EH (cell line): ENCODE data around the gene TFDP2.

Experiments
- DNase-seq: peaks from one replicate; pipeline ENCODE4 v3.0.0-alpha.2; 2015; ENCODE audit warnings: low read depth

Gene TFDP2

DNA sequence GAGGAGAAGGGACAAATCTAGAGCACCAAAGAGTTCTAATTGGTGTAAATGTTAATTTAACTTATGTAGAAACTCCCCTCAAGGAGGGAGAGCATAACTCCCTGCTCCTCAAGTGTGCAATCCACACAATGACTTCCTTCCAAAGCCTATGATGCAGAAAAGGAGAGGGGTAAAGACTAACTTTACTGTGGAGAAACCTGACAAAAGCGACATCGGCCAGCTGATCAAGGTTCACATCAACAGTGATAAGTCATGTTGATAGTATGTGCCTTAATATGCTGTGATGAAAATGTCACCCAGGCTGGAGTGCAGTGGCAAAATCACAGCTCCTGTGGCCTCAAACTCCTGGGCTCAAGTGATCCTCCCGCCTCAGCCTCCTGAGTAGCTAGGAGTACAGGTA lies 76.5 kb downstream of the TFDP2 start:
- DNase-seq = no peak

DNA sequence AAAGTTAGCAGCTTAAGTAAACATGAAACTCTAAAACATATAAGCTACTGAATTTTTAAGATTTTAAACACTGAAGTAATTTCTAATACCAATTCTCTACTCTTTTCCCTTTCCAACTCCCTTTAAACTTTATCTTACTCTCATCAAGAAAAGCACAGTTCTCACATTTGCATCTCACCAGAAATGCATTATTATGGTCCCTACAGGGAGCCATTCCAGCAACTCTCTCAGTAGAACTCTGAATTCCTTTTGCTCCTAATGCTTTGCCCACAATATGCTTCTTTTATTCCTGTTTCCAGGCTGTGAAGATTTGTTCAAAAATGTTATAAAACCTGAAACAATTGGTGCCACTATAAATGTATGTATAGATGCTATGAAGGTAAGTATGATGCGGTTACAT lies 83.4 kb downstream of the TFDP2 start:
- no peak for DNase-seq

DNA sequence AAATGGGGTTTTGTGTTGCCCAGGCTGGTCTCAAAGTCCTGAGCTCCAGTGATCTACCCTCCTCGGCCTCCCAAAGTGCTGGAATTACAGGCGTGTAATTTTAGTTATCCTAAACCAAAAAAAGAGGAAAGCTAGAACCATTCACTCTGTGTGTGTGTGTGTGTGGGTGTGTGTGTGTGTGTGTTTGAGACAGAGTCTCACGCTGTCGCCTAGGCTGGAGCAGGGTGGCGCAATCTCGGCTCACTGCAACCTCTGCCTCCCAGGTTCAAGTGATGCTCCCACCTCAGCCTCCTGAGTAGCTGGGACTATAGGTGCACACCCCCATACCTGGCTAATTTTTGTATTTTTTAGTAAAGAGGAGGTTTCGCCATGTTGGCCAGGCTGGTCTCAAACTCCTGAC lies 84.0 kb downstream of the TFDP2 start:
- no peak for DNase-seq

DNA sequence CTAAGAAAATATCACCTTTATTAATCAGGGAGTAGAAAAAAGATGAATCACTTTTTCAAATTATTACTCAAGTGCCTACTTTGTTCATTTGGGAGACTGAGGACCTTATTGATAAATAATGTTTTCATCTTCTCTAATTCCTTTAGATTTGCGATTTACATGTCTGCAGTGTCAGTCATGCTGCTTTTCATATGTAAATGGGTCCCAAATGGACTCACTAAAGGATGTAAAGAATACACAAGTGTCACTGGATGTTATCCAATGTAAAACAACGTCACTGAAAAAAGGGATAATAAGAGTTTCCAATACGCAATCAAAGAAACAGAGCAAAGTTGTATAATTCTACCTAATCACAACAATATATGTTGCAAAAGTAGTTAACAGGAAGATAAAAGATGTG lies 84.9 kb downstream of the TFDP2 start:
- no peak for DNase-seq

DNA sequence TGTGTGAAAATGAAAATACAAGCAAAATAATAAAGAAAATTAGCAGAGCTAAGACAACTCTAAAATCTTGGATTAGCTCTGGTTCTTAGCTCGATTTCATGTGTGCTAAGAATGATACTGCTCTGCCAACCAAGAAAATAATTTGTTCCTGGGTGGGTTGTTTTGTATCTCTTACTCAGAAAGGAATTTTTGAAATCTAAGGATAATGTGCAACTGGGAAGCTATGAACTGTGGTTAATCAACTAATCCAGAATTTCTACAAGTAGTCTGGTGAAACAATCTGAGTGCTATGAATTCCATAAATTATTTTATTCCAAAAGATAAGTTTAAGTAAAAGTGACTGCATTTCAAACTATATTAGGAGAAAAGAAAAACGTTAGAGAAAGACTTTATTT lies 92.0 kb downstream of the TFDP2 start:
- DNase-seq = peak; percentile 7

DNA sequence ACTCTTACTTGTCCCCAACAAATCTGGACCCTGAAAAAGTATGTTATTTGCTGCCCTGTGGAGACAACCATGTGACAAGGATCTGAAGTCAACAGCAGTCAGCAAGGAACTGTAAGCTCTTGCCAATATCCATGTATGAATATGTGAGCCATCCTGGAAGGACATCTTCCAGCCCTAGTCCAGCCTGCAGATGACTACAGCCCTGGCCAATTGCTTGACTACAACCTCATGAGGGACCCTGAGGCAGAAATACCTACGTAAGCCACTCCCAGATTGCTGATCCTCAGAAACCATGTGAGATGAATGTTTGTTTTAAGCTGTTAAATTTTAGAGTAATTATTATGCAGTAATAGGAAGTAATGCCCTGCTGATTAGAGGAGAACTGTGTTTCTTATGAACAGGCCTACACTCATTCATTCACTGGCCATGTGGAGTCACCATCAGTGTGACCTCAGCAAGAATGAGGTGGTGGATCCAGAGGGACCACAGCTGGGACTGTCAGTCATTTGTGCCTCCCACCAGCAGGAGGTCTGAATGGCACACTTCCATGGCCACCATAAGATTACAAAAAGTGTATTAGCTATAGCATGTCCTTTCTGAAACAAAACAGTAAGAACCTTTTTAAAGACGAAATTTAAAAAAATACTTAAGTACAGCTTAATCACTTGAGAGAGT lies 92.6 kb downstream of the TFDP2 start:
- peak; percentile 4 for DNase-seq

DNA sequence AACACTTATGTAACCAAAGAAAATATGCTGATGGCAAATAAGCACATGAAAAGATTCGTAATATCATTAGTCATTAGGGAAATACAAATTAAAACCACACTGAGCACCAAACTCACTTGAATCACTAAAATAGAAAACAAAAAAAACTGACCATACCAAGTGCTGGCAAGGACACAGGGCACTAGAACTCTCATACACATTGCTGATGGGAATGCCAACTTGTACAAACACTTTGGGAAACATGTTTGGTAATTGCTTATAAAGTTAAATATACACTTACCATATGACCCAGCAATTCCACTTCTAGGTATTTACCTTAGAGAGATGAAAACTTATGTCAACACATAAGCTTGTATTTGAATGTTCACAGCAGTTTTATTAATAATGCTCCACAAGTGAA lies 95.5 kb downstream of the TFDP2 start:
- no peak for DNase-seq

DNA sequence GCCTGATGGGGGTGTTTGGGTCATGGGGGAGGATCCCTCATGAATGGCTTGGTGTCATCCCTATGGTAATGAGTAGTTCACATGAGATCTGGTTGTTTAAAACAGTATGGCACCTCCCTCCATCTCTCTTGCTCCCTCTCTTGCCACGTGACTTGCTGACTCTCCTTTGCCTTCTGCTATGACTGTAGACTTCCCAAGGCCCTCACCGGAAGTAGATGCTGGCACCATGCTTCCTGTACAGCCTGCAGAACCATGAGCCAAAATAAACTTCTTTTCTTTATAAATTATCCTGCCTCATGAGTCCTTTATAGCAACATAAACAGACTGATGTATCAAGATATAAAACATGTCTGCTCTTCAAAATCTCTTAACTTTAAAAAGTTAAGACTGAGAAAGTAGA lies 96.1 kb downstream of the TFDP2 start:
- DNase-seq = peak; percentile 45

DNA sequence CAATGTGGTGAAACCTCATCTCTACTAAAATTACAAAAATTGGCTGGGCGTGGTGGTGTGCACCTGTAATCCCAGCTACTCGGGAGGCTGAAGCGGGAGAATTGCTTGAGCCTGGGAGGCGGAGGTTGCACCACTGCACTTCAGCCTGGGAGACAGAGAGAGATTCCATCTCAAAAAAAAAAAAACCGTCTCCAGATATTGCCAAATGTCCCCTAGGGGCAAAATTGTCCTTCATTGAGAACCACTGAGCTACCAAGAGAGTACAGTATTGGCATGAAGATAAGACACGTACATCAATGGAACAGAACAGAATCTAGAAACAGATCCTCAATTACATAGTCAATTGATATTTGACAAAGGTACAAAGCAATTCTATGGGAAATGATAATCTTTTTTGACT lies 98.0 kb downstream of the TFDP2 start:
- no peak for DNase-seq

DNA sequence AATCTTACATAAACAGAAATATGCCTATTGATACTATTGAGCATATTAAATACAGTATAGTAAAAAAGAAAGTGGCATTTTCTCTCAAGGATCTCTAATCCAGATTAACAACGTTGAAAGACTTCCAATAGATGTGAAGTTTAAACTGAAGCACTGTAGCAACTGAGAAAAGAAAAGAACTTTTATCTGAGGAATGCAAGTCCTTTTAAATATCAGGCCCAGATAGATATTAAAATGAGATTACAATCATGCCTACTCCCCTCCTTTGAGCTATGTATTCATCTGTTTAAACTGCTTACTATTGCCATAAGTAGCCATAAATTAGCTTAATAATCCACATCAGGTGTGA lies 102.3 kb downstream of the TFDP2 start:
- no peak for DNase-seq

DNA sequence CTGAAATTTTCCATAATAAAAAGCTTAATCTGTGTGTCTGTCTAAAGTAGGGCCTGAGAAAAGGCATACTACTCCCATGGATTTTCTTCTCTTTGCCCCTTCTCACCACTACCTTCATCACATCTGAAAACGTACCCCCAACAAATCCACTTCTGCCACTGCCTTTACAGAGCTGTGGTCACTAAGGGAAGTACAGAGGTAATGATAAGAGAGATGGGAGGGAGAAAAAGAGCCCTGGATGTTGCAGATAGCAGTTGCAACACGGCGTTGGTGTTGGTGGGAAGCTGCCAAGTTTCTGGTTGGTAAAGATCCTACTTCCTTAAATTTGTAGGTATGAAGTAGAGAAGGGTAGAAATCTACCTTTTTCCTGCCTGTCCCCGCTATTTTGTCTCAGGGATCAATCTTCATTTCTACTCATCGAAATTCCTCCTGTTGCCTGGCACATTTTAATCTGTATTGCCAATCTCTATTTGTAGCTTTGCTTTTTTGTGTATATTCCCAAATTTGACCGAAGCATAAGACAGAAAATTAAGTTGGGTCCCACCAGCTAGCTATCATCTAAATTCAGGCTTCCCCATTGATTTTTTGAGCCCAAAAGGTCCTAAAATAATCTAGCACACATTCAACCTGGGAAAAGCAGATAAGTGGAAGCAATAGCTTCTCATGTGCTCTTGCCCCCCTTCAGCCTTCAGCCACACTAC lies 102.9 kb downstream of the TFDP2 start:
- DNase-seq = no peak

DNA sequence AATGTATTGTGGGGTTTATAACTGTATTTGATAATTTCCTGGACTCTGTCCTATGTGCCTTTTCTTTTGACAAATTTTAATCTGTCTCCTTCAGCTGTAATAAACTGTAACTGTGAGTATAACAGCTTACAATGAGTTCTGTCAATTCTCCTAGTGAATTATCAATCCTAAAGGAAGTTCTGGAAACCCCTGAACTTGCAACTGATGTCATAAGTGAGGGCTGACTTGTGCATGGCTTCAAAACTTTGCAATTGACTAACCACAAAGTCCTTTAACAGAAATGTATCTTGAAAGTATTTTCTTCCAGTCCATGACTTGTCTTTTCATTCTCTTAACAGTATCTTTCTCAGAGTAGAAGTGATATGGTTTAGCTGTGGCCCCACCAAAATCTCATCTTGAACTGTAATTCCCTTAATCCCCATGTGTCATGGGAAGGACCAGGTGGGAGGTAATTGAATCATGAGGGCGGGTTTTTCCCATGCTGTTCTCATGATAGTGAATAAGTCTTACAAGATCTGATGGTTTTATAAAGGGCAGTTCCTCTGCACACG lies 108.3 kb downstream of the TFDP2 start:
- DNase-seq = no peak

DNA sequence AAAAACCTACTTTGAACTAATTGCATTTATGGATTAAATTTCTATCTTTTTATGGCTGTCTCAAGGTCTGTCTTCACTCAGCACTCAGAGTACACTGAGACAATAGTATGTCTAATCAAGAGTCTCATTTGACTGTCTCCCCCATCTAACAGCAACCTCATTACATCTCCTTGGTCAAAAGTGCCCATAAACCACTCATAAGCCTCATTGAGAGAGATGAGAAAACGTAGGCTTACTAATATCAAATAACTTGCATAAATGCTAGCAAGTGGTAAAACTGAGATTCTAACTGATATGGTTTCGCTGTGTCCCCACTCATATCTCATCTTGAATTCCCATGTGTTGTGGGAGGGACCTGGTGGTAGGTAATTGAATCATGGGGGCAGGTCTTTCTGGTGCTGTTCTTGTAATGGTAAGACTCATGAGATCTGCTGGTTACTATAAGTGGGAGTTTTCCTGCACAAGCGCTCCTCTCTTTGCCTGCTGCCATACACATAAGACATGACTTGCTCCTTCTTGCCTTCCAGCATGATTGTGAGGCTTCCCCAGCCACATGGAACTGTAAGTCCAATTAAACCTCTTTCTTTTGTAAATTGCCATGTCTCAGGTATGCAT lies 113.9 kb downstream of the TFDP2 start:
- DNase-seq = no peak

DNA sequence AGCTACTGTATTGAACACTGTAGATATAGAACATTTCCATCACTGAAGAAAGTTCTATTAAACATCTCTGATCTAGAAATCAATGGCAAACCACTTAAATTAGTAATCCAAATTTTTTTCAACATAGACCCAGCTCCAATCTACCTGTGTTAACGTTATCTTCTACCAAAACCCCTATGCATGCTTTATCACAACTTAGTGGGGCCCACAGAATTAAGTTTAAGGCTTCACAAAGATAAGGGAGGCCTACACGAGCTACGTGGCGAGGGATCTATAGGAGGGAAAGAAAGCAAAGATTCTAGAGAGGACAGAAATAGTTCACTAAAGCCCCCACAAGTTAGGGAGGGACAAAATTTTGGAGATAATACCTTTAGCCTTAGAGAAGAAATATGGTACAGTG lies 116.1 kb downstream of the TFDP2 start:
- no peak for DNase-seq

DNA sequence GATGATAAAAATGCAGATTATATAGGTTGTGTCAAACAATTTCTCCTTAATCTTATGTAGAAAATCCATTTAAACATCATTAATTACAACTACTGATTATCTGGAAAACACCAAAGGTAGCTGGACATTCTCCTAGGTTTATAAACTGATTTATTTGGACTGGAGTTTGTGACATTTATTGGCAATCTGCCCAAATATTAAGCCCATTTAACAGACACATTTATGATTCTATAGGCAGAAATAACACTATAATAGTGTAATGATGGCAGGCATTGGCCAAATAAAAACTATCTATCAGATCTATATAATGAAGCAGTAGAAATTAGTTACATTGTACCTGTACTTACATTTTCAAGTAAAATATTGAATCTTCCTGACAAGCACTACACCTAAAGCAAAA lies 117.8 kb downstream of the TFDP2 start:
- no peak for DNase-seq

DNA sequence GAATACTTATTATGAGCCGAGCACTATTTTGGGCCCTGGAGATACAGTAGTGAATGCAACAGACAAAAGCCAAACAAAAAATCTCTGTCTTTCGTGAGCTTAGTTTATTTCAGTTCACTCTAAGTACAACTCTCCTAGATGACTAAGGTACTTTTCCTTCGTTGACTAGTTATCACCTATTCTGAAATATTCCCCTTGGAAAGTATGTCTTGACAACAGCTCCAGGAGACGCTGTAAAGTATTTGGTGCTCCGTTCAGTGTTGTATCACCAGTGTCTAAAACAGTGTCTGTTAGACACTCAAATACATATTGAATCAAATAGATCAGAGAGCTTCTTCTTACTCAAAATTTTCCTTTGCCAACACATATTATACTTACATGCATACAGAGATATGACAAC lies 119.6 kb downstream of the TFDP2 start:
- no peak for DNase-seq

DNA sequence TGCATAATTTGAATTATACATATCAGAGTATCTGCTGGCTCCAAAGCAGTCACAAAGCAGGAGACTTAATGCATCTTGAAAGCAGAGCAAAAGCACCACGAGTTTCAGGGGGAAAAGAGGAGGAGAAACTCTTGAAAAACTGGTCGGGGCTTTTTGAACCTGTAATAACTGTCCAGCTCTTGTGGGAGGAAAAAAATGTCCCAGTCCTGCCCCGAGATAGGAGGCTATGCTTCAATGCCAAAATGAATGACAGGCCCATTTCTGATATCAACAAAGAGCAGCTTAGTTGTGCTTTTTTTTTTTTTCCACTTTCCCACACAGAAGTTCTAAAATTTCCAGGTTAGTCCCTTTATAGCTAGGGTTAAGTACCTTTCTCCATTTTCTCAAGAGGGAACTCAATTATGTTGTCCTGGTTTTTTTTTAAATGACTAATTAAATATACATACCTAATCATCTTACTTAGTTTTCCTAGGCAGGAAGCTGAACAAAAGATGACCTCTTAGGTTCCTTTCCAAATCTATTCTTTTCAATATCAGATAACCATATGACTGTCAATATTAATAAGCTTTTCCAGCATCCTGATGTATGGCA lies 120.2 kb downstream of the TFDP2 start:
- no peak for DNase-seq

DNA sequence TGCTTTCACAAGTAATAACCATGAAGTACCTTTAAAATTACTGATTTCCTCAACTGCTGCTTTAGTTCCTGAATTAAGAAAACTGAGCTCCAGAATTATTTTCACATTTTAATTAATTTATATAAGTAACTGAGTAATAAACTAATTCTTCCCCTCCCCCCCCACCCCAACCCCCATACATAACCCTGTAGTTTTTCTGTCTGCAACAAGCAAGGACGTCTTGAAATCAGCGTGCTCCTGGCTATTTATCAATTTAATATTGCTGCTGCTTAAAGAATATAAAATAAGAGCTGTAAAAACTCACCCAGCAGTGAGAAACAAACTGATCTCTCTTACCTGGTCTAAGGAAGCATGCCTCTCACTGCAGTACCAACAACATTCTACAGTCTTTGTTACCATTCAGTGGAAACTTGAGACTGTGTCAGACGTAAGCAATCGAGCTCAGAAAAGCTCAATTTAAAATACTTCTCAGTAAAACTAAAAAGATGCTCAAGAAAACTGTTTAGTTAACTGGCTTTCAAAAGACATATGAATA lies 121.0 kb downstream of the TFDP2 start:
- DNase-seq = peak; percentile 62

DNA sequence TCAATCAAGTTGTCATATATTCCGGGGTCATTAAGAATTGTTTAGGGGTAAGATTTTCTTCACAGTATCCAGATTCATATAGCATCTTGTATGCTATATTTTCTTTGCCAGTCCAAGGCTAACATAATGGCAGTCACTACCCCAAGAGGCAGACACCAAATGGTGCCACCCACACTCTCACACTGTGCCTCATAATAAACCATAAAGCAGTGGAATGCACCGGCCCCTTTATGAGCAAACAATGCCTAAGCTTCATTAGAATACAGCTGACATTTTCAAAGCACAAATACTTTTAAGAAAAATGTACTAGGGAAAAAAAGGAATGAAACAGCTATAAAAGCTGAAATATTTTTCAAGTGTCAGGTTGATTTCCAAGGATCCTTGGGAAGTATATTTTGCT lies 121.6 kb downstream of the TFDP2 start:
- DNase-seq = peak; percentile 58

DNA sequence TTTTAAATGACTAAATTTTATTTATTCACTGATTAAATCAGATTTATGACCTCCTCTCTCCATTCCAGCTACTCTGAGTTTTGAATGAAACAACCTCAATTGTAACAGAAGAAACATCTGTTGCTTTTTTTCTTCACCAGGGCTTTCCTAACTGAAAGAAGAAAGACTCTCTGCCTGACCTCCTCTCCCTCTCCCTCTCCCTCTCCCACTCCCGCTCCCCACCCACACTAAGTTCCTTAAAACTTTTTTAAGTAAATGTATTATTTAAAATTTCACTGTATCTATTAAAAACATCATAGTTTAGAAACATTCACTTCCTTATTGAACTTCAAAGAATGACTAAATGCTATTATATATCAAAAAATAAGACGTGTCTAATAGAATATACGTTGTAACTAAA lies 122.0 kb downstream of the TFDP2 start:
- DNase-seq = no peak

DNA sequence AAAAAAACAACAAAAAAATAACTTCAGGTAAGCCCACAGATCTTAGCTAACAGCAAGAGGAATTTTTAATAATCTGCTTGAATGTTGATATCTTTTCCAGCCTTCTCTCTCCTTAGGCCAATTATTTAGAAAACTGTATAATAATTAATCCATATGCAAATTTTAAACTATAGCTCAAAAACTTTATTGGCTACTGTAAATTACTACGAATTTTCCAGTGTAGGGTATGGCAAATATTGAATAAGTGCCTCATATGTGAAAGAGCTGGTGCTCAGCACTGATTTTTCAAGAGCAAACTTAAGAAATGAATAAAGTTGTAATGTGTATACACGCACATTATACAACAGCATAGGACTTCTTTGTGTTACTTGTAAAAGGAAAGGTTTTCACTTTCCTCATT lies 123.0 kb downstream of the TFDP2 start:
- DNase-seq = no peak

DNA sequence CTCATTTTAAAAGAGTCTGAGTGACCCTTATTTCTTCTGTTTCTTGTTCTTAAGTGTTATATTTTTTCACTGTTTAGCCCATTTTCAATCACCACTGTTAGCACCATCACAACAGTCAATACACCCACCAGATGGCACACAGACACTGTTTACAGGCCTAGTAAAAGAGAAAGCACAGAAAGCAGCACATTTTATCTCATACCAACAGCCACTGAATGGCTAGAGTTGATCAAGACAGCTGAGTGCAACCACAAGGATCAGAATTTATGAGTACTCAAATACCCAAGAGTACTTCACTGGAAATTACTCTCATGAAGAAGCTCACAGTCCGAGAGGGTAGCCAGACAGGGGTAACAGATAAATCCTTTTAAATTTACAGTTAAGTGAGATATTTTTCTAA lies 127.0 kb downstream of the TFDP2 start:
- peak; percentile 32 for DNase-seq

DNA sequence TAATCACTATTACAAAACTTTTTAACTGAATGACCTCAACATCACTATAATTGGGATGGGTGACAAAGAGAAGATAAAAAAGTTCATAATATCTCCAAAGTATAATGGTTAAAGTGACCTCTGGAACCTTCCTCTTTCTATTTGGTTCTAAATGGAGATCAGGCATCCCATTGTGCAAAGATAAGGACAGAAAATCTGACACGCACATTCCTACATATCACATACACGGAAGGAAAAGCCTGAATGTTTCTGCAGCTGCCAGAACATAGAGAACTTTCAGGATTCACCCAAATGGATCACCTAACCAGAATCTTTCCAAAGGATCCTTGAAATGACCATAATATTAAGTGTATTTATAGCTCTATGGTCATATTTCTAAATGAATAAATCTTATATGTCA lies 128.2 kb downstream of the TFDP2 start:
- DNase-seq = no peak
